ENCODE measurements around the gene ZBTB7A. TPM values are rescaled to one million over a fixed set of nuclear protein-coding genes. Genes with fewer than 3 reads are reported as not detected.

The ZBTB7A gene
- total RNA-seq, 2 donors from 2014 or later = 77.1 to 87.3 TPM

- H3K9me3 ChIP-seq = no peaks in the 10 kb centered on the region
- intact Hi-C loops (cut with DNase I) = no loop called here
- H3K27me3 ChIP-seq (replicated peaks; ENCODE audit: insufficient read depth) = no peaks in the 10 kb centered on the region
- H3K27ac ChIP-seq = no peak overlapping the region
- TF ChIP-seq POLR2A (IDR thresholded peaks at IDR 0.05) (no peak), POLR2AphosphoS5 (IDR thresholded peaks at IDR 0.05) (no peak)
- TF ChIP-seq, protein P1, sequence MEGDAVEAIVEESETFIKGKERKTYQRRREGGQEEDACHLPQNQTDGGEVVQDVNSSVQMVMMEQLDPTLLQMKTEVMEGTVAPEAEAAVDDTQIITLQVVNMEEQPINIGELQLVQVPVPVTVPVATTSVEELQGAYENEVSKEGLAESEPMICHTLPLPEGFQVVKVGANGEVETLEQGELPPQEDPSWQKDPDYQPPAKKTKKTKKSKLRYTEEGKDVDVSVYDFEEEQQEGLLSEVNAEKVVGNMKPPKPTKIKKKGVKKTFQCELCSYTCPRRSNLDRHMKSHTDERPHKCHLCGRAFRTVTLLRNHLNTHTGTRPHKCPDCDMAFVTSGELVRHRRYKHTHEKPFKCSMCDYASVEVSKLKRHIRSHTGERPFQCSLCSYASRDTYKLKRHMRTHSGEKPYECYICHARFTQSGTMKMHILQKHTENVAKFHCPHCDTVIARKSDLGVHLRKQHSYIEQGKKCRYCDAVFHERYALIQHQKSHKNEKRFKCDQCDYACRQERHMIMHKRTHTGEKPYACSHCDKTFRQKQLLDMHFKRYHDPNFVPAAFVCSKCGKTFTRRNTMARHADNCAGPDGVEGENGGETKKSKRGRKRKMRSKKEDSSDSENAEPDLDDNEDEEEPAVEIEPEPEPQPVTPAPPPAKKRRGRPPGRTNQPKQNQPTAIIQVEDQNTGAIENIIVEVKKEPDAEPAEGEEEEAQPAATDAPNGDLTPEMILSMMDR (IDR thresholded peaks at IDR 0.05) = no peak
- no peaks in the 10 kb centered on the region for H3K4me1 ChIP-seq (replicated peaks)
- no peak overlapping the region for H3K4me3 ChIP-seq
- no peak for DNase-seq (ENCODE audit: low spot score)
- peaks cover 0 to 7% of the 10 kb centered on the region in 2 donors for H3K36me3 ChIP-seq
- 64% methylated on average over 11 of the region's 11 CpGs for WGBS
Observed at GRCh38 chr19:4031420-4031819, 35.3 kb downstream of the ZBTB7A start.

DNA sequence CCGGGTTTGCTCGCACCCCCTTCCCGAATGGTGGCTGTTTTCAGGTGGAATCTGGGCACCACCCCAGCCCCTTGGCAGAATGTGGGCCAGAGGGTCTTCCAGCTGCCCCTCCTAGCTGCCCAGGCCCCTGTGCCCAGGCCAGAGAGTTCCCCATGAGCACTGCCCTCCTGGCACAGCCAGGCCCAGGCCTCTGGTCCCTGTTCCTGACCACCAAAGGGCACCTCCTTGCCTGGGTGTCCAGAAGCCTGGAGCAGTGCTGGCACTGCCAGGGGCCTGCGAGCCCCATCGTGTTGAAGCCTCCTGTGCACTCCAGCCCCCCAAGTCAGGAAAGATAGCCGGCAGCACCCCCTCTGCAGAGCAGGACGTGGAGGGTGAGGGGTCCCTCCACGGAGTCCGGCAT, 35.7 kb downstream of the ZBTB7A start:
- Histone ChIP-seq H3K27me3 (replicated peaks; ENCODE audit: insufficient read depth) (no peaks in the 10 kb centered on the region), H3K36me3 (peaks cover 0 to 7% of the 10 kb centered on the region in 2 donors), H3K4me1 (replicated peaks) (no peaks in the 10 kb centered on the region), H3K9me3 (no peaks in the 10 kb centered on the region), H3K27ac (no peak overlapping the region), H3K4me3 (no peak overlapping the region)
- intact Hi-C loops (cut with DNase I) = no loop called here
- 81% methylated on average over 9 of the region's 9 CpGs for WGBS
- TF ChIP-seq POLR2A (IDR thresholded peaks at IDR 0.05) (no peak), POLR2AphosphoS5 (IDR thresholded peaks at IDR 0.05) (no peak)
- TF ChIP-seq, protein P1 (IDR thresholded peaks at IDR 0.05) = no peak
- DNase-seq (ENCODE audit: low spot score) = no peak

DNA sequence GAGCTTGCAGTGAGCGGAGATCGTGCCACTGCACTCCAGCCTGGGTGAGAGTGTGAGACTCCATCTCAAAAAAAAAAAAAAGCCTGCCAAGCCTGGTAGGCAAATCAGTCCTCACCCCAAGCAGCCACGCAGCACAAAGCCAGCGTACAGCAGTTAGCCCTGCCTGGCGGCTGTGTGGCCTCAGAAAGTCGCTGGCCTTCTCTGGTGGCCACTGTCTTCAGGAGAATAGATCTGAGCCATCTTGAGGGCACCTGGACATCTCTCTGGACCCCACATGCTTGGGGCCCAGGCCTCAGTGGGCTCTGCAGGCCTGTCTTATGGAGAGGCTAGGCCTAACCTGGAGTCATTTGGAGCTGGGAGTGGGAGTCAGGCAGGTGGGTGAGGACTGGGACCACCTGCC, 36.1 kb downstream of the ZBTB7A start:
- no peak for TF ChIP-seq POLR2A (IDR thresholded peaks at IDR 0.05)
- TF ChIP-seq POLR2AphosphoS5 (IDR thresholded peaks at IDR 0.05) = no peak
- TF ChIP-seq, protein P1 (IDR thresholded peaks at IDR 0.05) = no peak
- H3K9me3 ChIP-seq = no peaks in the 10 kb centered on the region
- H3K27me3 ChIP-seq (replicated peaks; ENCODE audit: insufficient read depth) = no peaks in the 10 kb centered on the region
- H3K4me1 ChIP-seq (replicated peaks) = no peaks in the 10 kb centered on the region
- no peak overlapping the region for H3K27ac ChIP-seq
- intact Hi-C loops (cut with DNase I) = no loop called here
- no peak for DNase-seq (ENCODE audit: low spot score)
- 94% methylated on average over 6 of the region's 6 CpGs for WGBS
- H3K36me3 ChIP-seq = peaks cover 0 to 7% of the 10 kb centered on the region in 2 donors
- H3K4me3 ChIP-seq = no peak overlapping the region

DNA sequence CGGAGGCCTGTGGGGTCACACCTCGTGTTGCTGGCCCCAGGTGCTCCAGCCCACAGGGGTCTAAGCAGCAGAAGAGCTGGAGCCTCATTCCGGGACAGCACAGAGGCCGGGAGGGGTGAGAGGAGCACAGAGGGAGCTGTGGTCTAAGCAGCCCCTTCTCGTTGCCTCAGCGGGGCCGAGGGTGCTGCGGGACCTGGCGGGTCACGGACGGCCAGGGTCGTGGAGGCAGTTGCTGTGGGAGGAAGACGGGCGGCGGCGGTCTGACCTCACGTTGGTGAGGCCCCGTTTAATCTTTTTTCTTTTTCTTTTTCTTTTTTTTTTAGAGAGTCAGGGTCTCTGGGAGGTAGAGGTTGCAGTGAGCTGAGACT, 37.5 kb downstream of the ZBTB7A start:
- WGBS = 94% methylated on average over 18 of the region's 18 CpGs
- Histone ChIP-seq H3K9me3 (no peaks in the 10 kb centered on the region), H3K36me3 (peaks cover 0 to 7% of the 10 kb centered on the region in 2 donors), H3K27me3 (replicated peaks; ENCODE audit: insufficient read depth) (no peaks in the 10 kb centered on the region), H3K4me1 (replicated peaks) (no peaks in the 10 kb centered on the region), H3K4me3 (no peak overlapping the region), H3K27ac (no peak overlapping the region)
- TF ChIP-seq, protein P1 (IDR thresholded peaks at IDR 0.05) = no peak
- TF ChIP-seq POLR2AphosphoS5 (IDR thresholded peaks at IDR 0.05) (no peak), POLR2A (IDR thresholded peaks at IDR 0.05) (no peak)
- intact Hi-C loops (cut with DNase I) = no loop called here
- DNase-seq (ENCODE audit: low spot score) = no peak

DNA sequence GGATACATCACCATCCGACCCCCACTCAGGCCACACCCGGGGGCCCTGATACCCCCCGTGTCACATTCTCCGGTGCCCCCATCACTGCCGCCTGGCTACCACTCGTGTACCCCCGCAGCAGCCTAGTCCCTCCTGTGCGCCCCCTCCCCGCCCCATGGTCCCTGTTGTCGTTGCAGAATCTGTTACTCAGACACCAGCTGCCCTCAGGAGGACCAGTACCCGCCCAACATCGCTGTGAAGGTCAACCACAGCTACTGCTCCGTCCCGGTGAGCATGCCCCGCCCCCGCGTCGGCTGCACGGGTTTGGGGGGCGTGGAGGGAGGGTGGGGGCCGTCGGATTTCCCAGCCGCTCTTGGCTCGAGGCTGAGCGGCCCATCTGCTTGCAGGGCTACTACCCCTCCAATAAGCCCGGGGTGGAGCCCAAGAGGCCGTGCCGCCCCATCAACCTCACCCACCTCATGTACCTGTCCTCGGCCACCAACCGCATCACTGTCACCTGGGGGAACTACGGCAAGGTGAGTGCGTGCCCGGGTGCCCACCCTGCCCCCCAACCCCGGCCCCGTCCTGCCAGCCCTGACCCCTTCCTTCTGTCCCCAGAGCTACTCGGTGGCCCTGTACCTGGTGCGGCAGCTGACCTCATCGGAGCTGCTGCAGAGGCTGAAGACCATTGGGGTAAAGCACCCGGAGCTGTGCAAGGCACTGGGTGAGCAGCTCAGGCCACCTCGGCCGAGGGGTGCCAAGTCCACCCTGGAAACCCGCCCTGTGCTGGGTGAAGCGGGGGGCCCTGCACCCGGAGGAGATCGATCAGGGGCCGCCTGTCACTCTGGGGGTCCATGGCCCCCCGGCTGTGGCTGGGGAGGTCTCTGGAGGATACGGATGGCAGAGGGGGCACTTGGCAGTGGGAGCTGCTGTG, 38.1 kb downstream of the ZBTB7A start:
- no peaks in the 10 kb centered on the region for H3K9me3 ChIP-seq
- intact Hi-C loops (cut with DNase I) = no loop called here
- DNase-seq (ENCODE audit: low spot score) = no peak
- no peak overlapping the region for H3K4me3 ChIP-seq
- TF ChIP-seq POLR2A (IDR thresholded peaks at IDR 0.05) (no peak), POLR2AphosphoS5 (IDR thresholded peaks at IDR 0.05) (no peak)
- TF ChIP-seq, protein P1 (IDR thresholded peaks at IDR 0.05) = no peak
- no peaks in the 10 kb centered on the region for H3K27me3 ChIP-seq (replicated peaks; ENCODE audit: insufficient read depth)
- H3K27ac ChIP-seq = no peak overlapping the region
- no peaks in the 10 kb centered on the region for H3K4me1 ChIP-seq (replicated peaks)
- 93% methylated on average over 43 of the region's 48 CpGs for WGBS
- H3K36me3 ChIP-seq = peaks cover 0 to 7% of the 10 kb centered on the region in 2 donors
